Activated CD4-positive, alpha-beta T cell treated with anti-CD3 and anti-CD28 coated beads for 48 hours (primary cell): ENCODE measurements around the gene SLC26A3.
"Not testable (repeated sequence)": the region's sequence is repeated elsewhere in the genome, so short reads cannot be mapped to it uniquely, and the experiment has no call there.

ENCODE experiments used
- DNase-seq: peaks from one replicate; pipeline ENCODE4 v3.0.0-alpha.2; 2020

The SLC26A3 gene

GRCh38 chr7:107803009-107803610 is at the start of gene SLC26A3:
TSS of gene SLC26A3 (minus strand) at chr7:107803223. CDS start at chr7:107794509, 8,714 bp downstream.
- no peak for DNase-seq

GRCh38 chr7:107850643-107851042 is 47.6 kb upstream of the SLC26A3 start:
- no peak for DNase-seq

DNA sequence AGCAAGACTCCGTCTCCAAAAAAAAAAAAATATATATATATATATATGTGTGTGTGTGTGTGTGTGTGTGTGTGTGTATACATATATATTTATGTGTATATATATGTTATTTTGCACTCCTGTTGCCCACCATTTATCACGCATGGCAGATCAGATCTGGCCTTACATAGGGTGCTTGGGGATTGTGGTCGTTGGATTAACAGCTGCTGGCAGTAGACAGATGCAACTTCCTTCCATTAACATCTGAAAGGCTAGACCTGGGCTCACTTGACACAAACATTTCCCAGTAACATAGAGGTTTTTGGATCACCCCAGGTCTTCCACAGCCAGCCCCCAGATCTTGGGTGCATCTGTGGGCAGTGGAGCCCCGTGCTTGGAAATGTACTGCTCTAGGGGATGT is 47.2 kb upstream of the SLC26A3 start:
- DNase-seq = no peak

DNA sequence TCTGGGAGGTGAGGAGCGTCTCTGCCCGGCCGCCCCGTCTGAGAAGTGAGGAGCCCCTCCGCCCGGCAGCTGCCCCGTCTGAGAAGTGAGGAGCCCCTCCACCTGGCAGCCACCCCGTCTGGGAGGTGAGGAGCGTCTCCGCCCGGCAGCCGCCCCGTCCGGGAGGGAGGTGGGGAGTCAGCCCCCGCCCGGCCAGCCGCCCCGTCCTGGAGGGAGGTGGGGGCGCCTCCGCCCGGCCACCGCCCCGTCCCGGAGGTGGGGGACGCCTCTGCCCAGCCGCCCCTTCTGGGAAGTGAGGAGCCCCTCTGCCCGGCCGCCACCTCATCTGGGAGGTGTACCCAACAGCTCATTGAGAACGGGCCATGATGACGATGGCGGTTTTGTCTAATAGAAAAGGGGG is 45.2 kb upstream of the SLC26A3 start:
- DNase-seq = not testable (repeated sequence)

- DNase-seq = not testable (repeated sequence)
Observed at GRCh38 chr7:107847836-107848175, 44.8 kb upstream of the SLC26A3 start.

GRCh38 chr7:107847168-107847835 is 44.3 kb upstream of the SLC26A3 start:
- no peak for DNase-seq

GRCh38 chr7:107846324-107846723 is 43.3 kb upstream of the SLC26A3 start:
- DNase-seq = no peak

DNA sequence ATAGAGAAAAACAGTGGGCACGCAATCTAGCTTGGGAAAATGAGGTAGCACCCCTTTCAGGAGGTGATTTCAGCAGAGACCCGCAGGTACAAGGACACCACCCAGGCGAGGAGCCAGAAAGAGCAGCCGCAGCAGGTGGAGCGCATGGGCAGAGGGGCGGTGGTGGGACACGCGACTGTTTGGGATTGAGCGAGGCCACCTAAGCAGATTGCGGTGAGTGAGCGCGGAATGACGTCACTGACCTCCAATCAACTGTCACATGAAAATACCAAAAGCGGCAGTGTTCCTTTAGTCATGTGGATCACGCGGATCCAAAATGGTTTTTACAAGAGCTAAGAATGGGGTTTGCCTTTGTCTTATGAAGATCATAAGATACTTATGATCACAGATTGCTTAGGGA is 40.2 kb upstream of the SLC26A3 start:
- DNase-seq = no peak

GRCh38 chr7:107842213-107842612 is 39.2 kb upstream of the SLC26A3 start:
- DNase-seq = no peak

GRCh38 chr7:107838816-107839565 is 36.0 kb upstream of the SLC26A3 start:
- DNase-seq = no peak

DNA sequence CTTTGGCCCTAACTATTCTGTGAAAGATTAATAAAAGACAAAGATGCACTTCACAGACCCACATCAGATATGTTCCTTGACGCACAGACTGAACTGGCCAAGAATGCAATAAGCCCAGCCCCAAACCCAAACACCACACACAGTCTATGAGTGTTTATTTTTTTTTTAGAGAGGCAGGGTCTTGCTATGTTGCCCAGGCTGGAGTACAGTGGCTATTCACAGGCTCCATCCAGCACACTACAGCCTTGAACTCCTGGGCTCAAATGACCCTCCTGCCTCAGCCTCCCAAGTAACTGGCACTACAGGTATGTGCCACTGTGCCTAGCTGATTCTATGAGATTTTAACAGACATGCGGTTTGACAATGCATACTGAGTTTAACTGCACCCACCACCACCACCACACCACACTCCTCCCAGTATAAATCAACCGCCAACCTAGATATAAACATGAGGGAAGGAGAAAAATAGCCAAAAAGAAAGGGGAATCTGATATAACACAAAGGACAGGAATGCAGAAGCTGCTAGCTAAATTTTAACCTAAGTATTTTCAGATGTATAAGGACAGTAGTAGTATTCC is 35.1 kb upstream of the SLC26A3 start:
- no peak for DNase-seq

- DNase-seq = no peak
Observed at GRCh38 chr7:107837145-107837512, 34.1 kb upstream of the SLC26A3 start.

- no peak for DNase-seq
Observed at GRCh38 chr7:107836237-107837144, 33.5 kb upstream of the SLC26A3 start.

DNA sequence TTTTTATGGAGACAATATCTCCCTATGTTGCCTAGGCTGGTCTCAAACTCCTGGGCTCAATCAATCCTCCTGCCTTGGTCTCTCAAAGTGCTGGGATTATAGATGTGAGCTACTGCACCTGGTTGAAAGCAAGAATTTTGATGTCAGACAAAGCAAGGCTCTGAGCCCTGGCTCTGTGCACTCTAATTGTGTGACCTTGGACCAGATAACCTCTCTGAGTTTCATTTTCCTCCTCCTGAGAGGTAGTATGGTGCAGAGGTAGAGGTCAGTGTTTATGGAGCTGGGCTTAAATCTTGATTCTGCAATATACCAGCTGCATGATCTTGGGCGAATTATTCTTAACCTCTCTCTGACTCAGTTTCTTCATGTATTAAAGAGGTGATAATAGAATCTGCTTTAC is 31.4 kb upstream of the SLC26A3 start:
- no peak for DNase-seq

- no peak for DNase-seq
Observed at GRCh38 chr7:107833684-107834106, 30.7 kb upstream of the SLC26A3 start.

GRCh38 chr7:107830420-107830819 is 27.4 kb upstream of the SLC26A3 start:
- no peak for DNase-seq

DNA sequence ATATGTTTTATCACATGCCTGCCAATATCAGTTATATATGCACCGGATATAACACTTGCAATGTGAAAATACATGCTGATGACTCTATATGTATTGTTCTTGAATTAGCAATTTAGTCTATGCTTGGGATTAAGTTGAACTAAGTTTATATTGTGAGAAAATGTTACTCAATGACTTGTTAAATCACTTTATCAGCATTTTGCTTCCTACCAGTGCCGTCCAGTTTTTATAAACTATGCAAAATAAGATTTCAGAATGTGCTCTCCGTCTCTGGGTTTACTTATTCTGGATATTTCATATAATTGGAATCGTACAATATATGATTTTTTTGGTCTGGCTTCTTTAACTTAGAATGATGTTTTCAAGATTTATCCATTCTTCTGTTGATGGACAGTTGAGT is 25.5 kb upstream of the SLC26A3 start:
- no peak for DNase-seq

DNA sequence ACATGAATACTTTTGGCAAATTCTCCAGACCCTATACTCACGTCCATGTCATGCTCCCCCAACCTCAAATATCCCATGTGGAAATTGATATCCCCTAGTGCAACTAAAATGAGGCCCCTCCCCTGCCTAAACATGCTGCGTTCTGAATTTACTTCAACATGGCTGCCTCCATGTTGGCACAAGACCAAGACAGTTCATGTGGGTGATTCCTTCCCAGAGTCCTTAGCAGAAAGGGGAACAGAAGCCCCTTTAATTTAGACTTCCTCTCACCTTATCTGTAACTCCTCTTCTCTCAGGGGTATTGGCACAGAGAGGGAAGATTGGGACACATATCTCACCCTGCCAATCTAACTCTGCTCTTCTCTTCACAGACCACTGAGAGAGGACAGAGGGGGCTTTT is 24.5 kb upstream of the SLC26A3 start:
- no peak for DNase-seq

GRCh38 chr7:107826451-107826850 is 23.4 kb upstream of the SLC26A3 start:
- DNase-seq = no peak

DNA sequence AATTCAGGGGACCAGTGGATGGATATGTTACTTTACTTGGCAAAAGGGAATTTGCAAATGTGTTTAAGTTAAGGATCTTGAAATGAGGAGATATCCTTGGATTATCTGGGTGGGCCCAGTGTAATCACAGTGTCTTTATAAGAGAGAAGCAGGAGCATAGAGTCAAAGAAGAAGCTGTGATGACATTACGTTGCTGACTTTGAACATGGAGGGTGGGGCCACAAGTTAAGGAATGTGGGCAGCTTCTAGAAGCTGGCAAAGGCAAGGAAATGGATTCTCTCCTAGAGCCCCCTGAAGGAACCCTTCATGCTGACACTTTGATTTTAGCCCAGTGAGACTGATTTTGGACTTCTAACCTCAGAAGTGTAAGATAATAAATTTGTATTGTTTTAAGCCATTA is 21.8 kb upstream of the SLC26A3 start:
- DNase-seq = no peak

DNA sequence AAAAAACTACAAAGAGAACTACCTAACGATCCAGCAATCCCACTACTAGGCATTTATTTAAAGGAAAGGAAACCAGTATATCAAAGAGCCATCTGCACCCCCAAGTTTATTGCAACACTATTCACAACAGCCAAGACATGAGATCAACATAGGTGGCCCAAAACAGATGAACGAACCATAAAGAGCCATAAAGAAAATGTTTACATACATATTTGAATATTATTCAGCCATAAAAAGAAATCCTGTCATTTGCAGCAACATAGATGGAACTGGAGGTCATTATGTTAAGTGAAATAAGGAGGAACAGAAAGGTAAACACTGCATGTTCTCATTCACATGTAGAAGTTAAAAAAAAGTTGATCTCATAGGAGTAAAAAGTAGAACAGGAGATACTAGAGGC is 15.6 kb upstream of the SLC26A3 start:
- DNase-seq = no peak

GRCh38 chr7:107816011-107816566 is 13.1 kb upstream of the SLC26A3 start:
- DNase-seq = no peak
